Prostate gland (tissue), 2 donors: ENCODE measurements around the gene RNF144A. TPM values are rescaled to one million over a fixed set of nuclear protein-coding genes. Genes with fewer than 3 reads are reported as not detected.

Source experiments
- DNase-seq: peaks from one replicate; pipeline ENCODE4 v3.0.0-alpha.2; 2019; ENCODE audit warnings: low spot score
- H3K27ac ChIP-seq, 2 donors: fragments of 200-600 bp; sonication (generic); 2 replicates each; pipeline ENCODE4 v1.5.1; 2017 to 2019
- H3K27me3 ChIP-seq: fragments of 200-600 bp; sonication (generic); replicated peaks from 2 replicates; pipeline ENCODE4 v1.5.1; 2019; ENCODE audit not compliant: insufficient read depth
- H3K36me3 ChIP-seq, 2 donors: fragments of 200-600 bp; sonication (generic); 1 replicate in 1 of 2; 2 replicates in 1 of 2; pipeline versions ENCODE4 v1.5.1 to v1.8.1; 2017 to 2019
- H3K4me1 ChIP-seq: fragments of 200-600 bp; sonication (generic); replicated peaks from 2 replicates; pipeline ENCODE4 v1.5.1; 2019
- H3K4me3 ChIP-seq, 2 donors: fragments of 200-600 bp; sonication (generic); 2 replicates each; pipeline ENCODE4 v1.5.1; 2017 to 2019
- H3K9me3 ChIP-seq: fragments of 200-600 bp; sonication (generic); 2 replicates; pipeline ENCODE4 v1.5.1; 2017
- CTCF ChIP-seq, 4 experiments: fragments of 200-600 bp in 2 of 4; fragments of 450-650 bp in 2 of 4; sonication (generic) in 2 of 4; IDR thresholded peaks; 1 replicate in 3 of 4; 2 replicates in 1 of 4; pipeline ENCODE4 v1.5.1; 2016 to 2019; ENCODE audit warnings: antibody characterized with exemption in 4 of 4, mild to moderate bottlenecking in 2 of 4, moderate library complexity in 2 of 4
- POLR2A ChIP-seq: fragments of 450-650 bp; IDR thresholded peaks from one replicate; pipeline ENCODE4 v1.6.1; 2016; ENCODE audit warnings: antibody characterized with exemption, mild to moderate bottlenecking
- POLR2AphosphoS5 ChIP-seq: sonication (generic); formaldehyde crosslinking; IDR thresholded peaks from one replicate; pipeline ENCODE4 v1.6.1; 2017; ENCODE audit warnings: antibody characterized with exemption
- WGBS: methylation state at CpG from one replicate; pipeline ENCODE4 v1.1.5; 2018; 5-methylcytosine and 5-hydroxymethylcytosine counted together
- intact Hi-C: fragments of 100-400 bp; cut with DNase I; formaldehyde crosslinking; loops from one replicate; pipeline ENCODE4 v1.14.2; 2022
- total RNA-seq, 2 donors: library from RNA; depleted of rRNA; stranded (reverse); fragments of >200 nt; gene quantifications; one replicate each; pipeline ENCODE4 v1.1.0, GENCODE V29; 2016

RNF144A gene
- total RNA-seq, 2 donors from 2014 or later: 9.1 to 27.9 TPM

GRCh38 chr2:6956566-6956965 is 39.4 kb downstream of the RNF144A start:
- DNase-seq: peak; percentile 0
- TF ChIP-seq CTCF (IDR thresholded peaks at IDR 0.05) (no peak), POLR2AphosphoS5 (no peak), POLR2A (no peak)
- Histone ChIP-seq H3K27ac (no peak overlapping the region), H3K4me1 (peaks cover 3% of the 10 kb centered on the region), H3K9me3 (no peaks in the 10 kb centered on the region), H3K36me3 (no peaks in the 10 kb centered on the region), H3K4me3 (no peak overlapping the region), H3K27me3 (no peaks in the 10 kb centered on the region)
- WGBS: 77% methylated on average over 3 of the region's 3 CpGs
- intact Hi-C loops: loop anchor here (5.0 kb wide), 1 partner anchor 34 kb away; no protein-coding TSS in a partner anchor

GRCh38 chr2:6957031-6957714 is 40.0 kb downstream of the RNF144A start:
- DNase-seq: peak; percentile 2
- WGBS: 96% methylated on average over 9 of the region's 9 CpGs
- H3K27me3 ChIP-seq: no peaks in the 10 kb centered on the region

GRCh38 chr2:6957910-6958615 is 40.9 kb downstream of the RNF144A start:
- Histone ChIP-seq H3K27me3 (no peaks in the 10 kb centered on the region), H3K27ac (no peak overlapping the region), H3K36me3 (no peaks in the 10 kb centered on the region), H3K4me3 (no peak overlapping the region), H3K4me1 (peaks cover 3% of the 10 kb centered on the region), H3K9me3 (no peaks in the 10 kb centered on the region)
- intact Hi-C loops: loop anchor here (5.0 kb wide), 1 partner anchor 36 kb away; no protein-coding TSS in a partner anchor
- DNase-seq: peak; percentile 2
- WGBS: 91% methylated on average over 15 of the region's 15 CpGs
- TF ChIP-seq POLR2AphosphoS5 (no peak), CTCF (IDR thresholded peaks at IDR 0.05) (no peak), POLR2A (no peak)

More at GRCh38 chr2:6957031-6957714, 40.0 kb downstream of the RNF144A start:
- H3K9me3 ChIP-seq: no peaks in the 10 kb centered on the region
- H3K36me3 ChIP-seq: no peaks in the 10 kb centered on the region
- TF ChIP-seq POLR2AphosphoS5: no peak
- no peak for TF ChIP-seq CTCF (IDR thresholded peaks at IDR 0.05)
- no peak for TF ChIP-seq POLR2A
- intact Hi-C loops: loop anchor here (5.0 kb wide), 1 partner anchor 35 kb away; no protein-coding TSS in a partner anchor
- no peak overlapping the region for H3K4me3 ChIP-seq
- peaks cover 3% of the 10 kb centered on the region for H3K4me1 ChIP-seq
- no peak overlapping the region for H3K27ac ChIP-seq

GRCh38 chr2:6958616-6959235 is 41.5 kb downstream of the RNF144A start:
- WGBS: 70% methylated on average over 10 of the region's 10 CpGs
- no peaks in the 10 kb centered on the region for H3K27me3 ChIP-seq
- intact Hi-C loops: loop anchor here (5.0 kb wide), 1 partner anchor 36 kb away; no protein-coding TSS in a partner anchor
- H3K36me3 ChIP-seq: no peaks in the 10 kb centered on the region
- no peak for TF ChIP-seq POLR2AphosphoS5
- H3K9me3 ChIP-seq: no peaks in the 10 kb centered on the region
- peaks cover 3% of the 10 kb centered on the region for H3K4me1 ChIP-seq
- DNase-seq: peak; percentile 3
- H3K27ac ChIP-seq: no peak overlapping the region
- H3K4me3 ChIP-seq: no peak overlapping the region

GRCh38 chr2:6959751-6960150 is 42.5 kb downstream of the RNF144A start:
- H3K36me3 ChIP-seq: no peaks in the 10 kb centered on the region
- peaks cover 3% of the 10 kb centered on the region for H3K4me1 ChIP-seq
- H3K27me3 ChIP-seq: no peaks in the 10 kb centered on the region
- no peak for TF ChIP-seq CTCF (IDR thresholded peaks at IDR 0.05)
- TF ChIP-seq POLR2A: no peak
- no peak for TF ChIP-seq POLR2AphosphoS5
- peak overlapping the region; percentile 36 to 46 for H3K27ac ChIP-seq
- H3K4me3 ChIP-seq: no peak overlapping the region
- 84% methylated on average over 3 of the region's 3 CpGs for WGBS
- no peaks in the 10 kb centered on the region for H3K9me3 ChIP-seq
- intact Hi-C loops: loop anchor here (5.0 kb wide), 1 partner anchor 37 kb away; no protein-coding TSS in a partner anchor
- DNase-seq: no peak
